Body of pancreas (tissue), 4 donors: ENCODE measurements around the gene RAD1. TPM values are rescaled to one million over a fixed set of nuclear protein-coding genes. Genes with fewer than 3 reads are reported as not detected.

Source experiments
- ATAC-seq: fragments of 150-250 bp; one replicate; pipeline ENCODE4 v1.9.1; 2016
- DNase-seq, 4 donors: peaks; one replicate each; pipeline ENCODE4 v3.0.0-alpha.2; 2019
- H3K27ac ChIP-seq, 4 donors: fragments of 200-600 bp; sonication (generic); 1 replicate in 3 of 4; 2 replicates in 1 of 4; pipeline versions ENCODE4 v1.5.1 to v1.6.1; 2016 to 2019; ENCODE audit warnings: mild to moderate bottlenecking in 1 of 4, mixed read lengths in 1 of 4, moderate library complexity in 1 of 4
- H3K27me3 ChIP-seq, 2 donors: fragments of 200-600 bp; sonication (generic); one replicate each; pipeline ENCODE4 v1.6.0; 2016; ENCODE audit warnings: mild to moderate bottlenecking in 1 of 2
- H3K36me3 ChIP-seq, 2 donors: fragments of 200-600 bp; sonication (generic); replicated peaks in 1 of 2; 2 replicates each; pipeline ENCODE4 v1.5.1; 2016; ENCODE audit warnings: low read depth in 2 of 2; ENCODE audit not compliant: insufficient read depth in 1 of 2
- H3K4me1 ChIP-seq: fragments of 200-600 bp; sonication (generic); one replicate; pipeline ENCODE4 v1.6.0; 2016
- H3K4me3 ChIP-seq, 2 donors: fragments of 200-600 bp; sonication (generic); 1 replicate in 1 of 2; 2 replicates in 1 of 2; pipeline ENCODE4 v1.5.1; 2016 to 2019
- H3K9me3 ChIP-seq, 3 donors: fragments of 200-600 bp; sonication (generic); 1 replicate in 2 of 3; 2 replicates in 1 of 3; pipeline ENCODE4 v1.5.1; 2016
- CTCF ChIP-seq, 7 experiments: fragments of 450-650 bp in 4 of 7; fragments of 200-600 bp in 3 of 7; sonication (generic) in 3 of 7; IDR thresholded peaks; one replicate each; pipeline ENCODE4 v1.5.1; 2016 to 2019; ENCODE audit warnings: antibody characterized with exemption in 7 of 7
- POLR2A ChIP-seq, 3 donors: fragments of 450-650 bp; IDR thresholded peaks; one replicate each; pipeline ENCODE4 v1.6.1; 2016; ENCODE audit warnings: antibody characterized with exemption in 3 of 3, mild to moderate bottlenecking in 2 of 3
- WGBS, 2 donors: methylation state at CpG; one replicate each; pipeline ENCODE4 v1.1.5; 2017; 5-methylcytosine and 5-hydroxymethylcytosine counted together
- intact Hi-C: fragments of 100-400 bp; cut with DNase I; formaldehyde crosslinking; loops from one replicate; pipeline ENCODE4 v1.15.1; 2023
- total RNA-seq, 2 donors: library from RNA; depleted of rRNA; stranded (reverse); fragments of >200 nt; gene quantifications; one replicate each; pipeline ENCODE4 v1.1.0, GENCODE V29; 2016

RAD1 gene
- 1 to 10 TPM; 4.0 to 8.6 TPM for total RNA-seq

- Histone ChIP-seq H3K27ac (peak within 1 kb of the TSS; percentile 78 to 89 (median 82)), H3K27me3 (no peaks in the 10 kb centered on the region), H3K4me1 (peaks cover 27% of the 10 kb centered on the region), H3K4me3 (peak within 1 kb of the TSS; percentile 81 to 96), H3K36me3 (no peaks in the 10 kb centered on the region), H3K9me3 (no peaks in the 10 kb centered on the region)
- peak; percentile 94 to 98 (median 96) for DNase-seq
- ATAC-seq = peak; percentile 100
- WGBS, 2 donors = 0 to 1% methylated on average over 32 to 67 of the region's 67 CpGs
- intact Hi-C loops = no loop called here
- TF ChIP-seq CTCF (IDR thresholded peaks at IDR 0.05) (peak in 4 of 7 experiments; percentile 30 to 53 (median 38)), POLR2A (IDR thresholded peaks at IDR 0.05) (peak; percentile 61 to 91 (median 86))
These were observed at the start of gene RAD1, which contains the start of gene BRIX1 for GRCh38 chr5:34915139-34915855. TSS of gene RAD1 (minus strand) at chr5:34915504. CDS start at chr5:34914892, 612 bp downstream. TSS of gene BRIX1 (plus strand) at chr5:34915711. CDS start at chr5:34915739, 28 bp downstream.

- Histone ChIP-seq H3K36me3 (peaks cover 0 to 6% of the 10 kb centered on the region in 2 donors), H3K27ac (no peak overlapping the region), H3K9me3 (no peaks in the 10 kb centered on the region), H3K4me3 (no peak overlapping the region), H3K4me1 (no peaks in the 10 kb centered on the region), H3K27me3 (no peaks in the 10 kb centered on the region)
- DNase-seq (no peak), ATAC-seq (no peak)
- TF ChIP-seq CTCF (IDR thresholded peaks at IDR 0.05) = no peak
- TF ChIP-seq POLR2A (IDR thresholded peaks at IDR 0.05) = no peak
- WGBS, 2 donors = 75 to 86% methylated on average over 1 of the region's 1 CpG
- intact Hi-C loops = no loop called here
These were observed 44.0 kb upstream of the RAD1 start for GRCh38 chr5:34959323-34959722.

- intact Hi-C loops = no loop called here
- Histone ChIP-seq H3K4me1 (no peaks in the 10 kb centered on the region), H3K27me3 (no peaks in the 10 kb centered on the region), H3K27ac (no peak overlapping the region), H3K36me3 (peaks cover 0 to 9% of the 10 kb centered on the region in 2 donors), H3K4me3 (no peak overlapping the region), H3K9me3 (no peaks in the 10 kb centered on the region)
- TF ChIP-seq POLR2A (IDR thresholded peaks at IDR 0.05) (no peak), CTCF (IDR thresholded peaks at IDR 0.05) (peak in 6 of 7 experiments; percentile 29 to 51 (median 40))
- WGBS, 2 donors = 49 to 53% methylated on average over 5 of the region's 5 CpGs
- DNase-seq (peak in 3 of 4 donors; percentile 17 to 46 (median 28)), ATAC-seq (peak; percentile 68)
These were observed 42.8 kb upstream of the RAD1 start for GRCh38 chr5:34957857-34958690.

GRCh38 chr5:34957321-34957720 is 42.0 kb upstream of the RAD1 start:
- no peaks in the 10 kb centered on the region for H3K9me3 ChIP-seq
- ATAC-seq (no peak), DNase-seq (no peak)
- H3K27ac ChIP-seq = no peak overlapping the region
- H3K36me3 ChIP-seq = peaks cover 0 to 11% of the 10 kb centered on the region in 2 donors
- H3K27me3 ChIP-seq = no peaks in the 10 kb centered on the region
- WGBS, 2 donors = 91 to 100% methylated on average over 1 of the region's 1 CpG
- TF ChIP-seq POLR2A (IDR thresholded peaks at IDR 0.05) = no peak
- no peak for TF ChIP-seq CTCF (IDR thresholded peaks at IDR 0.05)
- no peak overlapping the region for H3K4me3 ChIP-seq
- H3K4me1 ChIP-seq = no peaks in the 10 kb centered on the region
- intact Hi-C loops = no loop called here
